GM18508 (cell line): ENCODE results near the gene PTH2R.
"Not testable (repeated sequence)": the region's sequence is repeated elsewhere in the genome, so short reads cannot be mapped to it uniquely, and the experiment has no call there.

Experiments used
- ATAC-seq: cut with Tn5 transposase; IDR thresholded peaks from one replicate; pipeline ENCODE4 v1.9.1; 2021; ENCODE audit warnings: moderate number of reproducible peaks; ENCODE audit not compliant: insufficient read depth, unreplicated experiment

Gene PTH2R, protein sequence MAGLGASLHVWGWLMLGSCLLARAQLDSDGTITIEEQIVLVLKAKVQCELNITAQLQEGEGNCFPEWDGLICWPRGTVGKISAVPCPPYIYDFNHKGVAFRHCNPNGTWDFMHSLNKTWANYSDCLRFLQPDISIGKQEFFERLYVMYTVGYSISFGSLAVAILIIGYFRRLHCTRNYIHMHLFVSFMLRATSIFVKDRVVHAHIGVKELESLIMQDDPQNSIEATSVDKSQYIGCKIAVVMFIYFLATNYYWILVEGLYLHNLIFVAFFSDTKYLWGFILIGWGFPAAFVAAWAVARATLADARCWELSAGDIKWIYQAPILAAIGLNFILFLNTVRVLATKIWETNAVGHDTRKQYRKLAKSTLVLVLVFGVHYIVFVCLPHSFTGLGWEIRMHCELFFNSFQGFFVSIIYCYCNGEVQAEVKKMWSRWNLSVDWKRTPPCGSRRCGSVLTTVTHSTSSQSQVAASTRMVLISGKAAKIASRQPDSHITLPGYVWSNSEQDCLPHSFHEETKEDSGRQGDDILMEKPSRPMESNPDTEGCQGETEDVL

DNA sequence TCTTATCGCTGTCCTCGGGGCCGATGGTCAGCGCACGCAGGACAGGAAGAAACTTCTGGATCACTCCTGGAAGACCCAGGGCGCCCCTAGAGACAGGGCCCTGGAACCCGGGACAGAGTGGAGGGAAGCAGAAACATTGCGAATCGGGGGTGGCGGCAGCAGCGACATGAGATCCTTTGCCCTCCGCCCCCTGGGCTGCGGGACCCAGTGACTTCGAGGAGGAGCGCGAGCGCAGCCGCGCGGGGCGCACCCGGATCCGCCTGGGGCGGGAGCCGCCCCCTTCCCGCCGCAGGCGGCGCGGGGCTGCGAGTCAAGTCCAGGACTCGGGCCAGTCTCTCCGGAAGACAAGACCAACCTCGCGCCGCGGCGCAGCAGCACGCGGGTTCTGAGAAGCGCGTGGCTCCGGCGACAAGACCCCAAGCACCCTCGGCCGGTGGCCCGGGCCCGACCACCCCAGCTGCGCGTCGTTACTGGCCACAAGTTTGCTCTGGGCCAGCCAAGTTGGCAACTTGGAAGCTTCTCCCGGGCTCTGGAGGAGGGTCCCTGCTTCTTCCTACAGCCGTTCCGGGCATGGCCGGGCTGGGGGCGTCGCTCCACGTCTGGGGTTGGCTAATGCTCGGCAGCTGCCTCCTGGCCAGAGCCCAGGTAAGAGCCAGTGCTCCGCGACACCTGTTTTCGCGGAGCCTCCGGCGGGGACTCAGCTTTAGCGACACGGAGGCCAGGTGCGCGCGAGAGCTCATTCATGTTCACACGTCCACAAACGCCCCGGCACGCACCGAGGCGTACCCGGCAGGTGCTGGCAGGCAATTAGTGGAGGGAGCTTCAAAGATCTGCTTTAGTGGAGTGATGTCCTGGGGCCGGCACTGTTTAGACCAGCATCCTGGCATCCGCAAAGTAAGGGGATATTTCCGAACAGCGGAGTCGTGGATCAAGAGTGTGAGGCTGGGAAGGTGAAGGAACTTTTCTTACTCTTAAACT lies at the start of gene PTH2R:
PTH2R (plus strand) TSS at position 319 of the 978 bp plus-strand sequence; CDS start at position 571, 252 bp downstream.
- ATAC-seq, result no peak

DNA sequence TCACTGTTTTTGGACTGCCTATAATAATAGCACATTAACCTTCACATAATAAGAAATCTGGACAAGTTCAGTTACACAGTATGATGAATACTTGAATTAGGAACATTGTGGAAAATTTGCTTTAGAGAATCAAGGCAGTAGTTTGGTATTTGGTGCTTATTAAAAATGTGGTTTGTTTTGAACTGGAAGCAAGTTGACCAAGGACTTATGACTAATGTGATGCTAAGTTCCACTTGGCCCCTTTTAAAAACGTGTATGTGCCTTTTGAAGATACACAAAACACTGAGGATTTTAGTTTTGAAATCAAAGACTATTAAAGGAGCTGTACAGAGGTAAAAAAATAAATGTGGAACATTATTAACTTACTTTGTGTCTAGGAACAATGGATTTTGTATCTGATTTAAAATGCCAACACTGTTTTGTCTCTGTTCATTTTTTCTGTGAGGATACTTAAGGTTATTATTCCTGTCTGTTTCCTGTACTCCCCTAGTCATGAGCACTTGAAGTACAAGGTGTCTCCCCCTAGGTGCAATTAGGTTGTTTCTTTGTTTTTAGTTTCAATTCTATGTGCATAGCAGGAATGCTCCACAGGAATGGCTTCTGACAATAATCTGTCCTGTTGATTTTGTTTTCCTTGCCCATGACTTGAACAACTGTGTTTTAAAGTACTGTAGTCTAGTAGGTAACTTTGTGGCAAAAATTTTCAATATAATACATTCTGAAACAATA lies 49.6 kb upstream of the PTH2R start:
- ATAC-seq, result no peak

DNA sequence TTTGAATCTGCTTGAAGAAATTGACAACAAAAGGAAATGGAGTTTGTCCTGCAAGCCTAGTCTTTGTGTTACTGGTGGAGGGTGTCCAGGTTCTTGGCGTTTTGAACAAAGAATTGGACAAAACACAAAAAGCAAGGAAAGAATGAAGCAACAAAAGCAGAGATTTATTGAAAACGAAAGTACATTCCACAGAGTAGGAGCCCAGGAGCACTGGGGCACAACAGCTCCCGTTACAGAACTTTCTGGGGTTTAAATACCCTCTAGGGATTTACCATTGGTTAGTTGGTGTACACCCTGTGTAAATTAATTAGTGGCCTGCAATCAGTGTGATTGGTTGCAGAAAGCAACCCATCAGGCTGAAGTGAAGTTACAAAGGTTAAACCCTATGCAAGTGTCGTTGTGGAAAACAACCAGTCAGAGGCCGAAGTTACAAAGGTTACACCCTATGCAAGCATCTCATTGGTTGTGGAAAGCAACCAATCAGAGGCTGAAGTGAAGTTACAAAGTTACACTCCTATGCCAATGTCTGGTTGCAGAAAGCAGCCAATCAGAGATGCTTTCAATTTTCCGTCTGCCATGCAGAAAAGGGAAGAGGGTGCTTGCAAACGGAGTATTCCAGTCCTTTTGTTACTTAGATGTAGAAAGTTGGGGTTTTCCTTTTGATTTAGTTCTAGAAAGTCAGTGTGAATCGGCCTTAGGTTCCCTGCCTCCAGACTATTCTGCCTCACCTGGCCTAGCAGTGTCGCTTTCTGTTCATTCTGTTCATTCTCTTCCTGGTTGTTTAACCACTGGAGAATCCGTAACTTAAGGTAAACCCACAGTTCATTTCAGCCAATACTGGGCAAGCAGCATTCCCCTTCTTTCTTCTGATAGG lies 47.6 kb upstream of the PTH2R start:
- no peak for ATAC-seq

DNA sequence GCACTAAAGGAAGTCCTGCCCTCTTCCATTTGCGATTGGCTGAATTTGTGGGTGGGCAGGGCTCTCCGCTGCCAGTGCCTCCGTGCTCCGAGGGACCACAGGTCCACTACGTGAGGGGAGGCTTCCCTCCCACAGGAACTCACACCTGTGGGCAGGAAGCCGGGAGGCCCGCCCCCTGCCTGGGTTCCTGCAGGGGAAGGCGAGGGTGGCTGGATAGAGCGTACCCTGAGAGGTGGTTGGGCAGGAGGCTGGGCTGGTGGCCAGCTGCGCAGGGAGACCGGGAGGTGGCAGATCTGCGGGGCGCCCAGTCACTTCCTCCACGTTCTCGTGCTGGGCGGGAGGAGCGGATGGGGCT lies 47.0 kb upstream of the PTH2R start:
- ATAC-seq, result peak; percentile 52

DNA sequence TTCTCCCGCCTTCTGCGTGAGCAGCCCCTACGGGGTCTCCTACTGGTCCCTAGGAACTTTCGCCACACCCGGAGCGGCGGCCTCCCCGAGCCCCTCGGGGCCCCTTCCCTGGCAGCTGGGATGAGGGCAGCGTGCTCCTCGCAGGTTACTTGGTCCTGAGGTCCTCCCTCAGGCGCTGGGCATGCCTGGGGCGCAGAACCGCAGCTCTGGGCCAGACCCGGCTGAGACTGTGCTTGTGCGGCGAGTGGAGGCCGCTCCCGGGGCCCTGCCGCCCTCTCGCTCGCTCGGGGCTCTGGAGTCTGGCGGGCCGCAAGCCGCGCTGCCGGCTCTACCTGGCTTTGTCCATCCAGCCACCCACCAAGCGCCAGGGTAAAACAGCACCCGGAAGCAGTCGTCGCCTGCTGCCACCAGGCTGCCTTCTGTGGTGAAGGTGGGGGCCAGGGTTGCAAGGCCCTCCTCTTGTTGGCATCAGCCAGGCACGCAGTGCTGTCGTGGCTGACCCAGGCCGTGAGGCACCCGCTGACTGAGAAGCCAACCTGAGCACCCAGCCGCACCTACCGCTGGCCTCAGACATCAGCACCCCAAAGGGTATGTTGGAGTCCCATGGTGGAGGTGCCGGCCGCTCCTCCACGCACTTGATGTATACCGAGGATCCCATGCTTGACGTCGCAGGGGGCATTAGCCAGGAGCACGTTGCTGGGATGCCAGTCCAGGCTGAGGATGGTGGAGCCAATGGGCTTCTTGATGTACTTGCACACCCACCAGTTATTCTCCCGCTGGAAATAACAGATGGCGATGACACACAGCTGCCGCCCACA lies 46.1 kb upstream of the PTH2R start:
- no peak for ATAC-seq

DNA sequence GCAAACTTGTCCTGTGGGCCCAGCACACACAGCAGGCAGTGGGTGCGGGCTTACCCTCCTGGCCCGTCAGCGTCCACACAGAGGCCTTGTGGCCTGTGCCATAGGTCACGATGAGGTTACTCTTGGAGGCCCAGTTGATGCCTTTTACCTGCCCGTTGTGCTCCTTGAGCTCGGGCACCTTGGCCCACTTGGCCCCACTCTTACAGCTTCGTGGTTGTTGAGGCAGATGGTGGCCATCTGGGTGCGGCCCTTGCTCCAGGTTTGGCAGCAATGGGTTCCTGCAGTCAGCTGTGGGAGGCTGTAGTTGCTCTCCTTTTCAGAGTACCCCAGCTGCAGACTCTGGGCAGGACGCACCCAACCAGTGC lies 45.5 kb upstream of the PTH2R start:
- ATAC-seq, result no peak

DNA sequence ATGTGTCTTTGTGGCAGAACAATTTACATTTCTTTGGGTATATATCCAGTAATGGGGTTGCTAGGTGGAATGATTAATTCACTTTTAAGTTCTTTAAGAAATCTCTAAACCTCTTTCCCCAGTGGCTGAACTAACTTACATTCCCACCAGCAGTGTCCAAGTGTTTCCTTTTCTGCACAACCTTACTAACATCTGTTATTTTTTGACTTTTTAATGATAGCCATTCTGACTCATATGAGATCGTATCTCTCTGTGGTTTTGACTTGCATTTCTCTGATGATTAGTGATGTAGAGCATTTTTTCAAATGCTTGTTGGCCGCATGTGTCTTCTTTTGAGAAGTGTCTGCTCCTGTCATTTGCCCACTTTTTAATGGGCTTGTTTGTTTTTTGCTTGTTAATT lies 43.1 kb upstream of the PTH2R start:
- peak; percentile 59 for ATAC-seq

DNA sequence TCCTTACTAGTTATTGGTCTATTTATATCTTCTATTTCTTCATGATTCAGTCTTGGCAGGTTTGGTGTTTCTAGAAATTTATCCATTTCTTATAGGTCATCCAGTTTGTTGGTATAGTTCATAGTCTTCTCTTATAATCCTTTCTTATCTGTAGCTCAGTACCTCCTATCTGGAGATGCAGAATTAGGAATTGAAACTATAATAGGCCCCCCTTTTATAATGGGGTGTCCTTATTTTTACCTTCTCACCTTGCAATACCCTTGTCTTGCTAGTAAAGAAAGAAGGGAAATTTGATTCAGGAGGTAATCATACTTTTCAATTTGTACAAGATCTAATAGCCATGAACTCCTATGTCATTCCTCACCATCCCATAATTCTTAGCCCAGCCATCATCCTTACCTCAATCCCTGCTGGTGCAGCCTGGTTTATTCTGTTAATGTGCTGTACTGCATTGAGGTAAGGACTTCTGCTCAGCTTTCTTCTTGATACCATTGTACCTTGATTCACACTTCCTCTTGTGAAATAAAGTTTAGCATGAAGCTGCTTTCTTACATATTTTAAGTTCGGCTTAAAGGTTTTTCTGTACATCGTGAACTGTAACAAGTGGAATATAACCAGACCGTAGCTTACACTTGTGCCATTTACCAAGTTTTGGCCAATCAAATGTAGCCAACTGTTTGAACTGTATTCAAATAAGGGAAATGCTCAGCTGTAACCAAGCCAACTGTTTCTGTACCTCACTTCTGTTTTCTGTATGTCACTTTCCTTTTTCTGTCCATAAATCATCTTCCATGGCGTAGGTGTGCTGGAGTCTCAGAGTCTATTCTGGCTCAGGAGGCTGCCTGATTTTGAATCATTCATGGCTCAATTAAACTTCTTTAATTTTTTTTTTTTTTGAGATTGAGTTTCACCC lies 40.1 kb upstream of the PTH2R start:
- ATAC-seq, result peak; percentile 48

DNA sequence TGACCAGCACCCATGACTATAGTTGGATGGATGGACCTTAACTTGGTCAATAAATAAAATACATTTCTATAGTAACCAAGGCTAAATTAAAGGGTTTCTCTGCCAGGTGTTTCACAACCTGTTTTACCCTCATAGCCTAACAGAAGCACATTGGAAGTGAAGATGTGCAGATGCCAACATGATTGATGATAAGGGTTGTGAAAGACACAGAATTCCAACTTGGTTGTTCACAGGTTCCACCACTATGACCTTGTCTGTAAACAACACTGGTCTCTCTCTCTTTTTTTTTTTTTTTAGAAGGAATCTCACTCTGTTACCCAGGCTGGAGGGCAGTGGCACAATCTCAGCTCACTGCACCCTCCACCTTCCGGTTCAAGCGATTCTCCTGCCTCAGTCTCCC lies 37.5 kb upstream of the PTH2R start:
- ATAC-seq, result no peak

DNA sequence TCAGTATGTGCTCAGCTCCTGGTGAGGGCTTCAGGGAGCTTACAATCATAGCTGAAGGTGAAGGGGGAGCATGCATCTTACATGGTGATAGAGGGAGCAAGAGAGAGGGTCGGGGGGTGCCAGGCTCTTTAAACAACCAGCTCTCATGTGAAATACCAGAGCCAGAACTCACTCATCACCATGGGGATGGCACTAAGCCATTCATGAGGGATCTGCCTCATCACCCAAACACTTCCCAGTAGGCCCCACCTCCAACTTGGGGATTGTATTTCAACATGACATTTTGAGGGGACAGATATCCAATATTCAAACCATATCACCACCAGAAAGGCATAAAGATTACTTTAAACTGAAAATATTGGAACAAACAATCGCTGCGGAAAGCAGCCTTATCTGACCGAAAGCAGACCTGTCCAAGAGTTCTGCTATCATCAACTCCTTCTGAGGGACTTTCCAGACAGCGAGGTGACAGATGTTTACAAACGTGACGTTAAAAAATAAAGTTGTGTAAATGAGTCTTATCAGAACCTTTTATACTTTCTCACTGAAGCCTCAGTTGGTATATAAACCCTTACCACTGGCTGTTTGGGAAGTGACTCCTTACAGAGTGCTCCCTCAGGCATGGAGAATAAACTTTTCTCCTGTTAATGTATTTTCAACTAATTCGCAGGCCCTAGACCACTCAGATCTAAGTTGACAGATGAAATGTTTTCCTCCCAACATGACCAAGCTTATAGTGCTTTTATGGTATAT lies 35.5 kb upstream of the PTH2R start:
- ATAC-seq, result no peak

DNA sequence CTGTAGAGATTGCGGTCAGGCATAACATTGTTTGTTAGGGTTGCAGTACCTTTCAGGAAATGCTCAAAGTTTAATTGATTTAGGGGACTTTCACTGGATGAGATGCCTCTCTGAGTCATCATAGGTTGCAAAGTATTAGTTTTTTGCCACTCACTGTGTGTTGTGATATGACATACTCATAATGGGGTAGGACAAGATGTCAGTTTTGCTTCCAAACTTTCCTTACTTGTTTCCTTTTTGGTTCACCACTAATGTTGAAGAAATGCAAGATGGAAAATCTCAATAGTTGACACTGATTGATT lies 35.0 kb upstream of the PTH2R start:
- no peak for ATAC-seq

DNA sequence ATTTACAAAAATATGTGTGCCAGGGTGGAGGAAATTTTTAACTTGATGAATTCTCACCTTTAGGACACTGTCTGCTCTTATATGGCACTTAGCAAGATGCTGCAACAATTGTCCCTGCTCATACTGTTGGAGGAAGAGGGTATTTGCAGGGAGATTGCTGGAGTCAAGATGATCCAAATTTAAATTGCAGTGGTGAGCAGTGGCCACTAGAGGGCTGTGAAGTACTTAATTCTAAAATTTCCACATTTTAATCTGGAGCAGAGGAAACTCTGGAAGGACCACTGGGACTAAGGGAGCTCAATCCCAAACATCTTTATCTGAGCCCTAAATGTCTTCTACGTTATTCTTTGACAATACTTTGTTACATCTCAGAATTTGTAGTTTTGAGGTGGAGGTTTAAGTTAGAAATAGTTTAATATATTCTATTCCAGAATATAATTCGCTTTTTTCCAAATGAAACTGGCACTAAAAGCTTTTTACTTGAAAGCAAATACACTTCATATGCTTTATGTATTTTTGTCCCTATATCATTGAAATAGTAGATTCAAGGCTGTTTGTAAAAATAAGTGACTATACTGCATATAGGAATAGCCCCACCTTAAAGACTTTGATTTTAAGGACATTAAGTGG lies 33.0 kb upstream of the PTH2R start:
- no peak for ATAC-seq

DNA sequence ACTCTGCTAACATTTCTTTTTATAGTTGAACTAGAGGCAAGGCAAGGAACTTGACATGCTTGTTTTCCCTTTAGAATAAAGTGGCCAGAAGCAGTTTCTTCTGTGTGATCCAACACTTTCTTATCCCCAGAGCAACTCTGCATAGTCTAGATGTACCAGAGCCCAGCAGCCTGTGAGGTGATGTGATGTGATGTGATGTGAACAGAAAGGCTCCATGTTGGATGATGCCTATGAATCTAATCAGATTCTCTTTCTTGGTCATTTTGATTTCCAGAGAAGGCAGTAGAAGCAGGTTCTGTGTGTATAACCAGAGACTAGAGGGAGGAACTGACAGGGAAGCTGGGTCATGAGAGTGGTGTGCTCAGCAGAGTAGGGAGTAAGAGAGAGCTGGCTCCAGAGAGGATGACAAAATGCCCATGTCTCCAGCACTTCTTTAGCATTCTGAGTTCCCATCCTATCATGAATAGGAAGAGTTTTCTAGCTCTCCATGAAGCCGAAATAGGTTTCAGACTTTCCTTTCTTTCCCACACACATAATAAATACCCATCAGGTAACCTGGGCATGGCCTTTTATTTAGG lies 31.0 kb upstream of the PTH2R start:
- ATAC-seq, result no peak

DNA sequence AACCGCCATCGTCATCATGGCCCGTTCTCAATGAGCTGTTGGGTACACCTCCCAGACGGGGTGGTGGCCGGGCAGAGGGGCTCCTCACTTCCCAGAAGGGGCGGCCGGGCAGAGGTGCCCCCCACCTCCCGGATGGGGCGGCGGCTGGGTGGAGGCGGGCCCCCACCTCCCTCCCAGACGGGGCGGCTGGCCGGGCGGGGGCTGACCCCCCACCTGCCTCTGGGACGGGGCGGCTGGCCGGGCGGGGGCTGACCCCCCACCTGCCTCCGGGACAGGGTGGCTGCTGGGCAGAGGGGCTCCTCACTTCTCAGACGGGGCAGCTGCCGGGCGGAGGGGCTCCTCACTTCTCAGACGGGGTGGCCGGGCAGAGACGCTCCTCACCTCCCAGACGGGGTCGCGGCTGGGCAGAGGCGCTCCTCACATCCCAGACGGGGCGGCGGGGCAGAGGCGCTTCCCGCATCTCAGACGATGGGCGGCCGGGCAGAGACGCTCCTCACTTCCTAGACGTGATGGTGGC lies 29.2 kb upstream of the PTH2R start:
- not testable (repeated sequence) for ATAC-seq

DNA sequence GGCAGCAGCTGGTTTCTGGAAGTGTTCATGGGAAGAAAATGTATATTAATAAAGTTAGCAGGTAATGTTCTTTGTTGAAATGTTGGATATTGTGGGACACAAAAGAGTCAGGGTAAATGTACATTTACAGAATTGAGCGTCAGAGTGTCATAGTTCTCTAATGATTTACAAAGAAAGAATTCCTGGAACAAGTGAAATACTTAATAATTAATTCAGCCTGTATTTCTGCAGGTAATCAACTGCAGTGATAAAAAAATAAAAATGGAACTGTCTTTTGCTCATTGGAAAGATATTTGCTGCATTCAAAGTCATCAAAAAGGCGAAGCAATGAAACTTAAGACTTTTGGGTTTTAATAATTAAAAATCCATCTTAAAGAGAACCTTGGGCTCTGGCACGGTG lies 27.4 kb upstream of the PTH2R start:
- no peak for ATAC-seq

DNA sequence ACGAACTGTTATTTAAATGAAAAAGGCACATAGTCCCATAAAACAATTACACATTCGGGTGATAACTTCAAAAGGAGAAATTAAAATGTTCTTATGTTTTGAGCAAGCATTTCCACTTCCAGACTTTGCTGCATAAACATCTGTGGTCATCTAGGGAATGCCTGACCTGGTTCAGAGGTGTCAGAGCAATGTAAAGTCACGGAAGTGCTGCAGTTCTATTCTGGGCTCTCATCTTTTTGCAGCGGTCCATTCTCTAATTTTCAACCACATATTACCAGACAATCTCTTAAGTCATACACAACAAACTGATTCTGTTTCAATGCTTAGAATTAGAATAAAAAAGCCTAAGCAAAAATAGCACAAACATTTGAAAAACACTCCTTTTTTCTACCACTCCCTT lies 22.0 kb upstream of the PTH2R start:
- ATAC-seq, result no peak
